ENCODE measurements around the gene TPD52L1.
"Not testable (repeated sequence)": the region's sequence is repeated elsewhere in the genome, so short reads cannot be mapped to it uniquely, and the experiment has no call there.

The TPD52L1 gene

GRCh38 chr6:125154761-125155135 is 1.2 kb downstream of the TPD52L1 start:
- Histone ChIP-seq H3K4me1 (ENCODE audit: insufficient read depth, poor library complexity, severe bottlenecking) (peaks cover 10% of the 10 kb centered on the region), H3K36me3 (ENCODE audit: low read depth) (peaks cover 7% of the 10 kb centered on the region), H3K27ac (ENCODE audit: poor library complexity, severe bottlenecking) (peak overlapping the region; percentile 39), H3K4me3 (ENCODE audit: severe bottlenecking) (peak overlapping the region; percentile 83), H3K27me3 (ENCODE audit: insufficient read depth, poor library complexity, severe bottlenecking) (no peaks in the 10 kb centered on the region), H3K9me3 (ENCODE audit: severe bottlenecking) (no peaks in the 10 kb centered on the region)
- TF ChIP-seq CTCF (IDR thresholded peaks at IDR 0.05; ENCODE audit: poor library complexity, severe bottlenecking), result peak; percentile 66
- DNase-seq (ENCODE audit: low spot score), result no peak
- ATAC-seq (ENCODE audit: low read depth), result peak; percentile 68

GRCh38 chr6:125155344-125155743 is 1.8 kb downstream of the TPD52L1 start:
- Histone ChIP-seq H3K4me3 (ENCODE audit: severe bottlenecking) (peak overlapping the region; percentile 83), H3K4me1 (ENCODE audit: insufficient read depth, poor library complexity, severe bottlenecking) (peaks cover 5% of the 10 kb centered on the region), H3K27ac (ENCODE audit: poor library complexity, severe bottlenecking) (peak overlapping the region; percentile 39), H3K9me3 (ENCODE audit: severe bottlenecking) (no peaks in the 10 kb centered on the region), H3K36me3 (ENCODE audit: low read depth) (peaks cover 9% of the 10 kb centered on the region), H3K27me3 (ENCODE audit: insufficient read depth, poor library complexity, severe bottlenecking) (no peaks in the 10 kb centered on the region)
- ATAC-seq (ENCODE audit: low read depth), result no peak
- TF ChIP-seq CTCF (IDR thresholded peaks at IDR 0.05; ENCODE audit: poor library complexity, severe bottlenecking), result no peak
- no peak for DNase-seq (ENCODE audit: low spot score)

- no peak for DNase-seq (ENCODE audit: low spot score)
- TF ChIP-seq CTCF (IDR thresholded peaks at IDR 0.05; ENCODE audit: poor library complexity, severe bottlenecking), result no peak
- ATAC-seq (ENCODE audit: low read depth), result no peak
- H3K36me3 ChIP-seq (ENCODE audit: low read depth), result peaks cover 9% of the 10 kb centered on the region
- peaks cover 5% of the 10 kb centered on the region for H3K4me1 ChIP-seq (ENCODE audit: insufficient read depth, poor library complexity, severe bottlenecking)
- no peaks in the 10 kb centered on the region for H3K9me3 ChIP-seq (ENCODE audit: severe bottlenecking)
- no peak overlapping the region for H3K27ac ChIP-seq (ENCODE audit: poor library complexity, severe bottlenecking)
- no peaks in the 10 kb centered on the region for H3K27me3 ChIP-seq (ENCODE audit: insufficient read depth, poor library complexity, severe bottlenecking)
- H3K4me3 ChIP-seq (ENCODE audit: severe bottlenecking), result no peak overlapping the region
These were observed 2.9 kb downstream of the TPD52L1 start for GRCh38 chr6:125156496-125156895.

- no peak for TF ChIP-seq CTCF (IDR thresholded peaks at IDR 0.05; ENCODE audit: poor library complexity, severe bottlenecking)
- ATAC-seq (ENCODE audit: low read depth) (no peak), DNase-seq (ENCODE audit: low spot score) (no peak)
- H3K36me3 ChIP-seq (ENCODE audit: low read depth), result peaks cover 9% of the 10 kb centered on the region
- H3K4me3 ChIP-seq (ENCODE audit: severe bottlenecking), result no peak overlapping the region
- peaks cover 5% of the 10 kb centered on the region for H3K4me1 ChIP-seq (ENCODE audit: insufficient read depth, poor library complexity, severe bottlenecking)
- H3K27me3 ChIP-seq (ENCODE audit: insufficient read depth, poor library complexity, severe bottlenecking), result no peaks in the 10 kb centered on the region
- H3K9me3 ChIP-seq (ENCODE audit: severe bottlenecking), result no peaks in the 10 kb centered on the region
- no peak overlapping the region for H3K27ac ChIP-seq (ENCODE audit: poor library complexity, severe bottlenecking)
These were observed 3.7 kb downstream of the TPD52L1 start for GRCh38 chr6:125157280-125157679.

GRCh38 chr6:125157725-125158124 is 4.2 kb downstream of the TPD52L1 start:
- Histone ChIP-seq H3K4me3 (ENCODE audit: severe bottlenecking) (no peak overlapping the region), H3K9me3 (ENCODE audit: severe bottlenecking) (no peaks in the 10 kb centered on the region), H3K4me1 (ENCODE audit: insufficient read depth, poor library complexity, severe bottlenecking) (peaks cover 5% of the 10 kb centered on the region), H3K27me3 (ENCODE audit: insufficient read depth, poor library complexity, severe bottlenecking) (no peaks in the 10 kb centered on the region), H3K27ac (ENCODE audit: poor library complexity, severe bottlenecking) (no peak overlapping the region), H3K36me3 (ENCODE audit: low read depth) (peaks cover 9% of the 10 kb centered on the region)
- no peak for TF ChIP-seq CTCF (IDR thresholded peaks at IDR 0.05; ENCODE audit: poor library complexity, severe bottlenecking)
- ATAC-seq (ENCODE audit: low read depth) (no peak), DNase-seq (ENCODE audit: low spot score) (no peak)

GRCh38 chr6:125163339-125163738 is 9.8 kb downstream of the TPD52L1 start:
- not testable (repeated sequence) for H3K36me3 ChIP-seq (ENCODE audit: low read depth); DNase-seq (ENCODE audit: low spot score); H3K4me1 ChIP-seq (ENCODE audit: insufficient read depth, poor library complexity, severe bottlenecking); H3K27me3 ChIP-seq (ENCODE audit: insufficient read depth, poor library complexity, severe bottlenecking); H3K9me3 ChIP-seq (ENCODE audit: severe bottlenecking); H3K27ac ChIP-seq (ENCODE audit: poor library complexity, severe bottlenecking); H3K4me3 ChIP-seq (ENCODE audit: severe bottlenecking); ATAC-seq (ENCODE audit: low read depth)
